Umbilical cord (tissue), 2 donors: ENCODE data around the gene POLR2L. TPM values are rescaled to one million over a fixed set of nuclear protein-coding genes. Genes with fewer than 3 reads are reported as not detected.
A peak's percentile ranks its signal among the peaks of the same experiment; 100 is the strongest.

Source experiments
- DNase-seq: peaks from one replicate; pipeline ENCODE4 v3.0.0-alpha.2; 2015; ENCODE audit warnings: low spot score
- total RNA-seq: library from RNA; depleted of rRNA; stranded (reverse); fragments of >200 nt; gene quantifications from one replicate; pipeline ENCODE4 v1.2.3, GENCODE V29; 2014; ENCODE audit warnings: low replicate concordance; ENCODE audit not compliant: insufficient read depth

Gene POLR2L
- total RNA-seq, 1 donor from 2014 or later, result 14.0 TPM

- DNase-seq, result no peak
Observed at GRCh38 chr11:869399-870126, 27.2 kb upstream of the POLR2L start.

DNA sequence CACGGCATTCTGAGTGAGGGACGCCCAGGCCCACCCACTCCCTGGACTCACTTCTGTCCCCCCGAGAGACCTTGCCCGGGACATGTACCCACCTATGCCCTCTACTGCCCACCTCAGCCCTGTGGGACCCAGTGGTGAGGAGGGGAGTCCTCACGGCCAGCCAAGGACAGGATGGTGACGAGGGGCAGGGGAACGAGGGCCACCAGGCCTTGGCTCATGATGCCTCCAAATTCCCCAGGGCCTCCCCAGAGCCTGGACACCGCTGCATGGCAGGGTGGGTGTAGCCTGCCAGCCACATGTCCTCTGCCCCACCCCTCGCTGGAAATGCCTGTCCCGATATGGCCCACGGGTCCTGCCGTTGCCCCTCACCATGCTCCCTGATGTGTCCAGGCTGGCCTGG is 26.5 kb upstream of the POLR2L start:
- DNase-seq, result no peak

DNA sequence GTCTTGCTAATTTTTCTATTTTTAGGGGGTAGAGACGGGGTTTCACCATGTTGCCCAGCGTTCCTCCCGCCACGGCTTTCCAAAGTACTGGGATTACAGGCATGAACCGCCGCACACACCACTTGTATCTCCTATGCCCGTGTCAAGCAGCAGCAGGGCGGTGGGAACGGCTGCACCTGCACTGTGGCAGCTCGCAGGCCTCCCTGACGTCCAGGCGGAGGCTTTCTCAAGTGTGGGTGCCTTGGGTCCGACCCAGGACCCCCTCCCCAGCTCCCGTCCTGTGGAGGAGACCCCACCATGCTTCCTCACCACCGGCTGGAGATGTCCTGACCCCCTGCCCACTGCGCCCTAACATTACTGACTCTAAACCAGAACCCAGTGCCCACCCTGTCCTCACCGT is 26.1 kb upstream of the POLR2L start:
- no peak for DNase-seq

DNA sequence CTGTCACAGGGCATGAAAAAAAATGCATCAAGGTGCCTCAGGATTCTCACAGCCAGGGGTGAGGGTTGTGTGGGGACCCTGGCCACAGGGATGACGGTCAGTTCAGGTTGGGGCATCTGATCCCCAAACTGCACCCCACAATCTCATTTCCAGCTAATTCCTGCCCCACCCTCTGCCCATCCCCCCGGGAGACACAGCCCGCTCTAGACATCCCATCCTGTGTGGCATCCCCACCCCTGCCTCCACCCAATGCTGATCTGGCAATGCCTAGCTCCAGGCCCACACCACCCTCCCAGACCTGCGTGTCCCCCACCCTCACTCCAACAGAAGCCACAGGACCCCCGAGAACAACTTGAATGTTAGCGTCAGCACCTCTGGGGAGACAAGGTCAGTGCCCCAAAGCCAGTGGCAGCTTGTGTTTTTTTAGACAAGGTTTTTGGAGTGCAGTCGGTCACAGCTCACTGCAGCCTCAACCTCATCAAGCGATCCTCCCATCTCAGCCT is 25.6 kb upstream of the POLR2L start:
- no peak for DNase-seq

- DNase-seq, result no peak
Observed at GRCh38 chr11:866481-866880, 24.2 kb upstream of the POLR2L start.

- no peak for DNase-seq
Observed at GRCh38 chr11:865462-866430, 23.4 kb upstream of the POLR2L start.

GRCh38 chr11:864898-865297 is 22.6 kb upstream of the POLR2L start:
- no peak for DNase-seq

DNA sequence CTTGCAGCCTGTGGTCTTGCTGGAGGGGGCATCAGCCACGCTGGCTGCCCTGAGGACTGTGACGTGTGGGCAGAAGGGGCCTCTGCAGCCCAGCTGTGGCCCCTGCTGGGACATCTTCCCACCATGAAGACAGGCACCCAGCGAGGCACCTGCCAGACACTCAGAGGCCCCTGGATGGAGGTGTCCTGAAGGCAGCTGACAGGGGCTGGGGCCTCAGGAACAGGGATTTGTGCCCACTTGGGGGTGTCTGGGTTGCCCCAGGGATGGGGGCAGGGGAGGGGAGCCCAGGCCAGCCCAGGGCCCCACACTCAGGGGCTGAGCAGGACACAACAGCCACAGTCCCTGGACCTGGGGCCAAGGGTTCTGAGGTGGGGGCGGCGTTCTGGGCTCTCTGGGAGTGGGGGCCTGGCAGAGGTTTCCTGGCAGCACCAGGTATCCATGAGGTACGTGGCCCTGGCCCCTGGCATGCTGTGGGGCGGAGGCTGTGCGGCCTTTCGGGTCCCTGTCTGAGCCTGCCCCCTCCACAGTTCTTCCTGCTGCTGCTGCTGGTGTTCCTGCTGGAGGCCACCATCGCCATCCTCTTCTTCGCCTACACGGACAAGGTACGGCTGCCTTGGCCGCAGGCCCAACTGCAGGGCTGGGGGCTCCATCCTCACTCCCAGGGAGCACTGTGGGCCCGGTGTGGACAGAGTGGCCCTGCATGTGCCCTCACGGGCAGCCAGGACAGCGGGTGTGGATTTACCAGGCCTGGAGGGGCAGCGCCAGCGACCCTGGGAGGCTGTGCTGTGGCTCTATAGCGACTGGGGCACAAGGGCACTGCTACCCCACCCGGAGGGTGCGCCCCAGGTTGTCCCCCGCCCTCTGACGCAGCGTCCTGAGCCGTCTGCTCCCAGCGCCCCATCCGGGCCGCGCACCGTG is 21.8 kb upstream of the POLR2L start:
- DNase-seq, result no peak

- peak; percentile 44 for DNase-seq
Observed at GRCh38 chr11:863023-863909, 20.9 kb upstream of the POLR2L start.

DNA sequence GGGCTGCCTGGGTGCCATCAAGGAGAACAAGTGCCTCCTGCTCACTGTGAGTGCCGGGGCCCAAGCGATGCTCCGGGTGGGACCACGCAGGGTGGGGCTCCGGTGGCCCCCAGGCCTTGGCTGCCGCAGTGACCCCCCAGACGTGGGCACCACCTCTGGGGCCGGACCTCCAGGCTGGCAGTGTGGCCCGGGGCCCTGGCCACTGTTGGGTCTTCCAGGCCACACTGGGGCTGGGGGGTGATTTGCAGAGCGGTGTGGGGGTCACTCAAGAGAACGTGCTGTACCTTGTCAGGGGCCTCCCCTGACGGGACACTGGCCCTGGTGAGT is 20.3 kb upstream of the POLR2L start:
- no peak for DNase-seq

DNA sequence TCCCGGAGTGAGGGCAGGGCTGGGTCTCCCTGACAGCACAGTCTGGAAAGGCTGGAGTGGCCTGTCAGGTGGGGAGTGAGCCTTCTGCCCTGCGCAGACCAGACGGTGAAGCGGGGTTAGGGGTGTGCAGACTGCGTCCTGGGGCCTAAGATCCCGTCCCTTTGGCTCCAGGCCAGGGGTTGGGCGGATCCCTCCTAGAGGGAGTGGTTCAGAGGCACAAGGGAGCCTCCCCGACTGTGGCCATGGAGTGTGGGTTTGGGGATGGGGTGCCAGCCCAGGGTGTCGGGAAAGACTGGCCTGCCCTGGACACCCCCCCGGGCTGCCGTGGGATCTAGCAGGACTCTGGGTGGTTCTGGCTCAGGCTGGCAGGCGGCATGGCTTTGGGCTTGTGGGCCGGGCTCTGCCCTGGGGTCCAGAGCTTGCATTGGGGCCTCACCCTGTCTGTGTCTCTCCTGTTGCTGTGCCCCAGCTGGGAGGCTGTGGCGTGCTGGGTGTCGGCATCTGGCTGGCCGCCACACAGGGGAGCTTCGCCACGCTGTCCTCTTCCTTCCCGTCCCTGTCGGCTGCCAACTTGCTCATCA is 19.8 kb upstream of the POLR2L start:
- DNase-seq, result peak; percentile 72

GRCh38 chr11:861105-861479 is 18.8 kb upstream of the POLR2L start:
- no peak for DNase-seq

- no peak for DNase-seq
Observed at GRCh38 chr11:860234-861104, 18.1 kb upstream of the POLR2L start.

DNA sequence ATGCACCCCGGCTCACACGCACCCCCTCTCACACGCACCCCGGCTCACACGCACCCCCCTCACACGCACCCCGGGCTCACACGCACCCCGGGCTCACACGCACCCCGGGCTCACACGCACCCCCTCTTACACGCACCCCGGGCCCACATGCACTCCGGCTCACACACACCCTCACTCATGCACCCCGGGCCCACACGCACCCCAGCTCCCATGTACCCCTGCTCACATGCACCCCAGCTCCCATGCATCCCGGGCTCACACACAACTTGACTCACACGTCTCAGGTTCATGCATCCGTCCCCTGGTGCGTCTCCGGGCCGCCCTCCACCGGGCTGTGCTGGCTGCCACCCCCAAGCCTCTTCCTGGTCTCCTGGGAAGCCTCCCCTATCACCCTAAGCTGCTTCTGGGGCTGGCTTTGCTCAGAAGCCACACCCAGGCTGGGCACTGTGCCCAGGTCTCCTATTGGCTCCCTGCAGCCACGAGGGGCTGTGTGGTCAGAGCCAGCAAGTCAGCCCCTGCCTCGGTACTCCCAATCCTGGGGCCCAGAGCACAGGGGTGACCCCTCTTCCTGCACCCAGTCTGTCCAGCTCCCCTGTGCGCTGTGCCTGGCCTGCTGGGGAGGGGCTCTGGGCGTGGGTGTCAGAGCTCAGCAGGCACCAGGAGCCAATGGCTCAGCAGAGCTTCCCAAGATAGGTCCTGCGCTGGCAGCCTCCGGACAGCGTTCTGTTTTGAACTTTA is 17.2 kb upstream of the POLR2L start:
- DNase-seq, result peak; percentile 98

DNA sequence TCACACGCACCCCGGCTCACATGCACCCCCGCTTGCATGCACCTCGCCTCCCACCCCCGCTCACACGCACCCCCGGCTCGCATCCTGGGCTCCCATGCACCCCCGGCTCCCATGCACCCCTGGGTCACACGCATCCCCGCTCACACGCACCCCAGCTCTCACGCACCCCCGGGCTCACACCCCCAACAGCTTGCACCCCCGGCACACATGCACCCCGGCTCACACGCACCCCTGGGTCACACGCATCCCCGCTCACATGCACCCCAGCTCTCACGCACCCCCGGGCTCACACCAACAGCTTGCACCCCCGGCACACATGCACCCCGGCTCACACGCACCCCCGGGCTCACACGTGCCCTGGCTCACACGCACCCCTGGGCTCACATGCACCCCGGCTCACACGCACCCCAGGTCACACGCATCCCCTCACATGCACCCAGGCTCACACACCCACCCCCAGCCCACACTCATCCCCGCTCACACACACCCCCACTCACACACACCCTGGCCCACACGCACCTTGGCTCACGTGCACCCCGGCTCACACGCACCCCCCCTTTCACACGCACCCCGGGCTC is 16.5 kb upstream of the POLR2L start:
- DNase-seq, result no peak

- DNase-seq, result no peak
Observed at GRCh38 chr11:858053-858761, 15.9 kb upstream of the POLR2L start.

DNA sequence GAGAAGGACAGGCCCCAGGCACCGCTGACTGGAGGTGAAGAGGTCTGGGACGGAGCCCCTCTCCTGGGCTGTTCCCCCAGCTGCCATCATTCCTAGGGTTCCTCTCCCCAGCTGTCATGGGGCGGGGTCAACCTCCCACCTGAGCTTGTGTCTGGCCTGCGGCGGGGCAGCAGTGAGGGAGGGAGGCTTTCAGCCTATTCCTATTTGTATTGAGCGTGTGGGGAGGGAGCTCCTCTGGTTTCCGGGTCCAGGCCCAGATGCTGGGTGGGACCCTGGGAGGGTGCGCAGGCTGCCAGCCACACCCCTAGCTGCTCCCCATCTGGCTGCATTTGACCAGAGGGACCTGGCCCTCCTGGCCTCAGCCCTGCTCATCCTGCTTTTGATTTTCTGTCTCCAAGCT is 14.1 kb upstream of the POLR2L start:
- DNase-seq, result no peak

DNA sequence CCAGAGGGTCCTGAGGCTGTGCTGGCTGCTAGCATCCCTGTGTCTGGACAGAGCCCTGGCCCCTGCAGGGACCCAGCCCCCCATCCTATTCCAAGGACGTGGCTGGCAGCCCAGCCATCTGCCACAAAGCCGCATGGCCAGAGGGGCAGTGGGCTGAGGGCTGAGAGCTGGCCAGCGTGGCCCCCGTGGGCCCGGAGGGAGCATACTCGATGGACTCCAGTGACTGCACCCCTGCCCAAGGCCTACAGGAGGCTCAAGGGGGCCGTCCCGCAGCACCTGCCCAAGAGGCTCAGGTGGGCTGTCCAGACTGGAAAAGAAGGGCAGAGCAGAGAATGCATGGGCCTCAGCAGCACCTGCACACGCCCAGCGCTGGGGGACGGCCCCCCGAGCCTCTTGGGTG is 13.5 kb upstream of the POLR2L start:
- DNase-seq, result no peak
